HUDEP-2 (cell line): ENCODE measurements around the gene OPALIN.

Source experiments
- DNase-seq, 76 experiments: peaks; one replicate each; lab custom pipeline; 2025; ENCODE audit not compliant: unreplicated experiment in 76 of 76; lab: John Stamatoyannopoulos, UW

OPALIN gene

DNA sequence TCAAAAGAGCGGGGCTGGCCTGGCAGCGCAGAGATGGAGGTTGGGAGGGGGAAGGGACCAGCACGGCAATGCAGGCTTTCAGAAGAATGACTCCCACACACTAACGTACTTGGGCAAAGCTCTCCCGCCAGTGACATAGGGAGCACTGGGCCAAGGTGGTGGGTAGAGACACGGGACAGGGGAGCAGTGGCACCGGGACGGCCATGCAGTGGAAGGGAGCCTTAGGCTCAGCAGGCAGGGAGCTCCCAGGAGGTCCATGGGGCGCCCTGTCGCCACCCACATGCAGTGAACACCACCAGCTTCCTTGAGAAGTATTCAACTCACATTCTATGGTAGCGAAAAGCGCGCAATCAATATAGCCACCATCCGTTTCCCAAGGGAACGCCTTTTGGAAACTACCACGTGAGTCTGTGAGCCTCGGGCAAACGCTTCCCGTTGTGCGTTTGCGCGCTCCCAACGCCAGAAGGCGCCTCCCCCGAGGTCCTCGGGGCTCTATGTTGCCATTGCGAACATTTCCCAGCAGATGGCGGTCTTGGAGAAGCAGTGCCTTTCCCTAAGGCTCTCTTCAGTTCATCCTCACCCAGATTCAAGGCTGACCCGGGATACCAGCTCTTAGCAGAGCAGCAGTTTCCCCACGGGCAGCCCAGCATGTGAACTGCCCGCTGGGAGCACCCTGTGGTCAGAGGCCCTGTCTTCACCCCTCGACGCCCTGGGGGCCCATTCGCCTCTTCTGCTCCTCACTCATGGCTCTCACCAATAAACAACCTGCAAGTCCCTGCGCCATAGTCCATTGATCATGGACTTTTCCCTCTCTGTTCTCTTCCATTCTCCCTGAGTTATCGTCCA is 16.4 kb upstream of the OPALIN start:
- DNase-seq, result peak in 72 of 76 experiments; percentile 16 to 85 (median 66)

DNA sequence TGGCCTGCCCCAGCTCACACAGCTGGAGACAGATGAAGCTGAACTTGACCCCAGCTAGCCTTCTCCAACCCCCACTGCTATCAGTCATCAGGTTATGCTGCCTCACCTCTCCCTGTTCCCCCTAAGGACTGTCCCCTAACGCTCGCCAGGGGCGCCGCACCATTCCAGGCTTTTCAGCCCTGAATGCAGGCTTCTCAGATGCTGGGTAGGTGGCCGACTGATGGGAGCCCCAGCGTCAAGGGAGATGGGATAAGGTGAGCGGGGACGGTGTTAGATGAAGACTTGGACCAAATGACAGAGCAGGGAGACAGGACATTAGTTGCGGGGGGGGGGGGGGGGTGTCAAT is 15.8 kb upstream of the OPALIN start:
- no peak for DNase-seq

DNA sequence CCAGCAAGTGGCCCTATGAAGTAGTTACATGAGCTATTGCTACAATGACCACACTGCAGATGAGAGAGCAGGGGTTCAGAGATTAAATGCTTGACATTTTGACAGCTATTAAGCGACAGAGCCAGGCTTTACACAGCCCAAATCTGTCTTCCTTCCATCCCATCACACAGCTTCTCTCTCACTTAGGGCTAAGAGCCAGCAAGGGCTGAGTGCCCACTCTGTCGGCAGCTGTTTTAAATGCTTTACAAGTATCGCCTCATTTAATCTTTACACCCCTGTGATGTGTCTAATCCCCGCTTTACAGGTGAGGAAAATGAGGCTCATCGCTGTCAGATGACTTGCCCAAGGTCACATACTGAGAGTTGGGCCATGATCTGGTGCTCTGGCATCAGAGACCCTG is 15.2 kb upstream of the OPALIN start:
- no peak for DNase-seq

GRCh38 chr10:96371356-96371755 is 12.6 kb upstream of the OPALIN start:
- DNase-seq, result no peak

DNA sequence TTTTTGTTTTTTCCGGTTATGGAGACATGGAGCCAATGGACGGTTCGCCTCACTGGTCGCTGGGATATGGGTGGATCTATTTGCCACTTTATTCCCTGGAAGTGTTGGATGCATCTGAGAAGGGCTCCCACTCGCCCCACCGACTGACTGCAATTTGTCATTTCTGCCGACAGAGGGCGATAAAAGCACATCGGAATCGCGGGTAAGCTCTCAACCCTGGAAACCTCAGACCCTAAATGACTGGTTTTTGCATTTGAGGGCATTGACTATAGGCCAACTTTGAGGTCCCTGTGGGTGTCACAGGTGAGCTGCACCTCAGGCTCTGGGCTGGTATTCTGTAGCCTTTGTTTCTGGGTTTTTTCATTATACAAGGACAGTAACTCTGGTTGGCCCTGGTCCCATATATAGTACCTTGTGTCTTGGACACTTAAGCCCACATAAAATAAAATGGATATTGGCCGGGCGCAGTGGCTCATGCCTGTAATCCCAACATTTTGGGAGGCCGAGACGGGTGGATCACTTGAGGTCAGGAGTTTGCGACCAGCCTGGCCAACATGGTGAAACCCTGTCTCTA is 11.9 kb upstream of the OPALIN start:
- peak in 38 of 76 experiments; percentile 1 to 56 (median 23) for DNase-seq

DNA sequence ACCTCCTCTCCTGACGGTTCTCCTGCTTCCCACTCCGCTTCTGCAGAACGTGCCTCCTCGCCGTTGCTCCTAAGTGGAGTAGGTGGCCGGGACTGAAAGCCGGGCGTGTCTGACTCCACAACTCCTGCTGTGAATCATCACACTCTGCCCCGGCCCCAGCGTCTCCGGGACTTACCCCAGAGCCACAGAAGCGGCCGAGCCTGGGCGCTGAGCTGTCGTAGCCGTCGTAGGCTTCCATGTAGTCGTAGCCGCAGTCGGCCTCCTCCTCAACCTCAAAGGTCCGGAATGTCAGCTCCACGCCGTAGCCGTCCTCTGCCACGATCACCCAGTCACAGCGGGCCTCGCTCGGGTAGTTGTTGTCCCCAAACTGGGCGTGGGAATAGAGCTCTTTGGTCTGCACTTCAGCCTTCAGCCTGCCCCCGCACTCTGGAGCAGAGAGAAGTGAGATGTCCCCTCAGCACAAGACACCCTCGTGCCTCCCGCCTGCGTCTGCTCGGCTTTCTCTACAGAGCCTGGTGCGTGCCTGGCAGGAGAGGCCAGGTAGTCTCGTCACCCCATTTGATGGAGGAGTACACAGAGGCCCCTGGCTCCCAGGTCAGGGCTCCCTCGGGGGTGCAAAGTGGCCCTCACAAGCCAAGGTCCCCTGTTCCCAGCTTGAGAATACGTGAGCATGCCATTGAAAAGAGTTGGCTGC is 11.2 kb upstream of the OPALIN start:
- no peak for DNase-seq

DNA sequence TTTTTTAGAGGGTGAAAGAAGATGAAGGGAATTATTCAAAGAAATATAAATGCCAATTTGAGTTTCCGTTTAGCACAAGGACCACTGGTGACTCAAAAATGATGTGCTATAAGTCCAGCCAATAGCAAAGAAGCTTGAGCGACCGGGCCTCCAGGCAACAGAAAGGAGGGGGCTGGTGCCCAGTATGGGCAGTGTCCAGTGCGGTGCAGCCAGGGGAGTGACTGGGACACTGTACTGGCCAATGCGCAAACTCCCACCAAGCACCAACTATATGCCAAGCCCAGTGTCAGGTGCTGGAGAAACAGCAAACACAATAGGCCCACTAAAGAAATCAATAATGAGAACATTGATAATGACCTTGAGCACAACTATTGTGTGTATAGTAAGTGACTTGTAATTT is 10.2 kb upstream of the OPALIN start:
- DNase-seq, result no peak

- DNase-seq, result no peak
Observed at GRCh38 chr10:96367470-96367869, 8.7 kb upstream of the OPALIN start.

DNA sequence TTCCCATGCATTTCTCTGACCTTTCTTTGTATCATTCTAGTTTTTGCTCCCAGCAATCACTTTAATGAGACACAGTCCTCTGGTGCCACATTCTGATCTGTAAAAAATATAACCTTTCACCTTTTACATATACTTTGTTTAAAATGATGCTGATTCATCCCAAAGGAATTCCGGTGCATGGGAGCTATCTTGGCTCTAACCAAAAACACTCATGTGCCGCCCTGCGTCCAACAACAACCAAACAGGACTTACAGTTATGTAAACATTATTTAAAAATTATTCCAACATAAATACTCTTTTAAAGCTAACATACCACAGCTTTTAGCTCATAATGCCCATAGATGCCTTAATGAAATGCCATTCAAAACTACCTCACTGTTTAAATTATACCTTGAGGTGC is 7.7 kb upstream of the OPALIN start:
- DNase-seq, result no peak

GRCh38 chr10:96365571-96365970 is 6.8 kb upstream of the OPALIN start:
- no peak for DNase-seq

- no peak for DNase-seq
Observed at GRCh38 chr10:96360766-96361165, 2.0 kb upstream of the OPALIN start.

- DNase-seq, result no peak
Observed at GRCh38 chr10:96360331-96360730, 1.5 kb upstream of the OPALIN start.

GRCh38 chr10:96359616-96360015 is 814 bp upstream of the OPALIN start:
- DNase-seq, result no peak

DNA sequence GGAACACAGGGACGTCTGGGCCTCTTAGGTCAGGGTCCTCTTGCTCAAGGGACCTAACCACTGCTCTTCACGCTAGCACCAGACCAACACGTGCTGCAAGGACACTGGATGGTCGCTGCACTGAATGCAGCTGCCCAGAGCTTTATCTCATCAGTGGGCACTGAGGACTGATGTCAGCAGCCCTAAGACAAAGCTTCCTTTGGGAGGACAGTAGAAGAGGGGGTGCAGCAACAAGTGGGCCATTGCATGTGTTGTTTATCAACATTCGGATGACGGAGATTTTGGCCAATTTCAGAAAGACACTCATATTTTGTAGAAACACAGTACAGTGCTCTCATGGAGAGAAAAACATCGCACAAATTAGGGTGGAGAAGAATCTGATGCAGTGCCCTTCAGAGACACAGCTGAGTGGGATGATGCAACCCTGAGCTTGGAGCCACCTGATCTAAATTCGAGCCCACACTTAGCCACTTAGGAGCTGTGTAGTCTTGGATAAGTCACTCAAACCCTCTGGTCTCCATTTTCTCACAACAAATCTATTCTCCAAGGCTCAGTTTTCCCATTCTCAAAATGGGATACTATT is 1.7 kb downstream of the OPALIN start:
- no peak for DNase-seq

DNA sequence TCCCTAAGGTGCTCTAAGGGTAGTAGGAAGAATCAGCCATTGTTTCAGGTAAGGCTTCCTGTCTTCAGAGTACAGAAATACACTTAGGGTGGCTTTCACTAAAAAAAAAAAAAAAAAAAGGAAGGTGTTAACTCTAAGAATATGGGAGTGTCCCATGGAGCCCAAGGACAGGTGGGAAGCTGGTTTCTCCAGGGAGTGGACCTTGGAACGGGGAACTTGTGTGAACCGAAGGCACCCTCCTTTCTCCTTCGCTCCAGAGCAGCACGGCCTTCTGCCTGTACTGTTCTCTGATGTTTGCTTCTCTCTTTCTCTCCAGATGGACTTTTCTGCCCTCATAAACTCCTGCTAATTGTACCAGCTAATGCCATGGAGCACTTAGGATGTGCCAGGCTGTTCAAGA is 6.2 kb downstream of the OPALIN start:
- no peak for DNase-seq

DNA sequence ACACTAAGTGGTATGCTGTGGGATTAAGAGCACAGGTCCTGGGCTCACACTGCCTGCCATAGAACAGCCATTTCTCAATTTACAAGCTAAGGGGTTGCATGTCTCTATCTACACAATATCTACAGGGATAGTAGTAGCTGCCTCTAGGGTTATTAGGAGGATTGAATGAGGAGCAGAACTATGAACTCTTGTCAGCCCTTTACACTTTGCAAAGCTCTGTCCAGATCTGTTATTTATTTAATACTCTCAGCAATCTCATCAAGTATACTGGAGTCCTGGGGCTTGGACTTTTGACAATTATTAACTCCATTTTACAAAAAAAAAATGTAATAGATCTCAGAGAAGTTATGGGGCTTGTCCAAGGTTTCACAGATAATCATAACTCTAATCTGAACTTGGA is 6.8 kb downstream of the OPALIN start:
- DNase-seq, result no peak

GRCh38 chr10:96346295-96346694 is 12.5 kb downstream of the OPALIN start:
- no peak for DNase-seq

GRCh38 chr10:96345222-96345621 is 13.6 kb downstream of the OPALIN start:
- DNase-seq, result no peak

DNA sequence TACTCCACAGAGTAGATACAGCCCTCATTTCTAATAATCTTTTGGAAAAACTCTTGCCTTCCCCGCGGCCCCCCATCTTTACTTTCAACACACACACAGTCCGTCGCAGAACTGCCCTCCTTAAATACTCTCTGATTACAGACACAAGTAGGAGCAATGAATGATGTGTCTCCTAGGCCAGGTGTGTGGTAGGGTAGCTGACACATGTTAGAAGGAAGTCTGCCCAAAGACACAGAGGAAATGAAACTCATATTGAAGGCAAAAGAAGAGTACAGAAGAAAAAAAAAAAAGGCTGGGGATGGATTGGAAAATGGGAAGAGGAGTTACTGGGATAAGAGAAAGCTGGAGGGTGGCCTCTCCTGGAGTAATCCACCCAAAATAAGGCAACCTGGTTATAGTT is 14.6 kb downstream of the OPALIN start:
- no peak for DNase-seq

DNA sequence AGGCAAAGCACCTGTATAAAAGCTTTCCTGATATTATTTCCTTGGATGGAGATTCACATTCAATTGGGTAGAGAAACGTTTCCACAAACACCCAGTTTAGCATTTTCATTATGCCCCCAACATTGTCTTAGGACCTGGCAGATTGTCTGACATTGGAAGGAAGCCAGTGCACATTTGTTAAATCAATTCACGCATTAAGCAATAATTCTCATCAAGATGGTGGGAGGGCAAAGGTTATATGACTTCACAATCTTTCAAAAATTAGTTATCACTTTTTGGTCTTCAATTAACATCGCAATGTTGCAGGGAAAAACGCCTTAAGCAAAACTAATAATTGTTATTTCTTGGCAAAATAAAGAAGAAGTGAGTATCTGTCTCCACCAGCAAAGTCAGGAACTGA is 16.4 kb downstream of the OPALIN start:
- DNase-seq, result no peak
